ENCODE measurements around the gene SLX9. TPM values are rescaled to one million over a fixed set of nuclear protein-coding genes. Genes with fewer than 3 reads are reported as not detected.
A peak's percentile ranks its signal among the peaks of the same experiment; 100 is the strongest.

SLX9 gene
- total RNA-seq, 6 experiments from 2014 or later, result 15.0 to 27.9 (median 17.1) TPM

DNA sequence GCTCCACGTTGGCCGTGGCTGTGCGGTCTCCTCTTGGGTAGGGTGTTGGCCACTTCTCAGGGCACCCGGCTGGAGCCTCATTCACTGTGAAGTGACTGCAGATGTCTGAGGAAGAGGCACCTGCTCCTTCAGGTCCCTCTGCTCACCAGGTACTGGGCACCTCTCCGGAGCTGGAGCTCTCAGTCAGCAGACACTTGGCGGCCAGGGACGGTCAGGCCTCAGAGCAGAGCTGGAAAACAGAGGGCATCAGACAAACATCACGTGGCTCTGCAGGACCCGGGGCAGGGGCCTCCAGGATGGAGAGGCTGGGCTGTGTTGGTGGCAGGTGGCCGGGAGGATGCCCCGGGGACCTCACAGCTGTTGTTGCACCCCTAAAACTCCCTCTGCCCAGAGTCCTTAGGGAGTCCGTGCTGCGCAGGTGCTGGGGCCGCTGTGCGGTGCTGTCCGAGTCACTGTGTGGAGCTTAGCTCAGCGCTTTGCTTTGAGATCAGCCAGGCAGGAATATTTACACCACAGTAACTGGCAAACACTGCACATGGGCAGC lies 59.7 kb downstream of the SLX9 start:
- H3K27ac ChIP-seq, result no peak overlapping the region
- H3K4me1 ChIP-seq, result no peaks in the 10 kb centered on the region
- H3K4me3 ChIP-seq, result no peak overlapping the region
- H3K27me3 ChIP-seq, result no peaks in the 10 kb centered on the region
- WGBS (ENCODE audit: insufficient coverage, low coverage, low lambda C conversion rate, missing lambda C conversion rate), result no CpG with 5 or more reads among the region's 17 CpGs
- H3K9me3 ChIP-seq, result no peaks in the 10 kb centered on the region
- H3K36me3 ChIP-seq, result no peaks in the 10 kb centered on the region
- intact Hi-C loops (cut with DNase I), result no loop called here
- TF ChIP-seq, protein P1, sequence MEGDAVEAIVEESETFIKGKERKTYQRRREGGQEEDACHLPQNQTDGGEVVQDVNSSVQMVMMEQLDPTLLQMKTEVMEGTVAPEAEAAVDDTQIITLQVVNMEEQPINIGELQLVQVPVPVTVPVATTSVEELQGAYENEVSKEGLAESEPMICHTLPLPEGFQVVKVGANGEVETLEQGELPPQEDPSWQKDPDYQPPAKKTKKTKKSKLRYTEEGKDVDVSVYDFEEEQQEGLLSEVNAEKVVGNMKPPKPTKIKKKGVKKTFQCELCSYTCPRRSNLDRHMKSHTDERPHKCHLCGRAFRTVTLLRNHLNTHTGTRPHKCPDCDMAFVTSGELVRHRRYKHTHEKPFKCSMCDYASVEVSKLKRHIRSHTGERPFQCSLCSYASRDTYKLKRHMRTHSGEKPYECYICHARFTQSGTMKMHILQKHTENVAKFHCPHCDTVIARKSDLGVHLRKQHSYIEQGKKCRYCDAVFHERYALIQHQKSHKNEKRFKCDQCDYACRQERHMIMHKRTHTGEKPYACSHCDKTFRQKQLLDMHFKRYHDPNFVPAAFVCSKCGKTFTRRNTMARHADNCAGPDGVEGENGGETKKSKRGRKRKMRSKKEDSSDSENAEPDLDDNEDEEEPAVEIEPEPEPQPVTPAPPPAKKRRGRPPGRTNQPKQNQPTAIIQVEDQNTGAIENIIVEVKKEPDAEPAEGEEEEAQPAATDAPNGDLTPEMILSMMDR (IDR thresholded peaks at IDR 0.05), result no peak
- TF ChIP-seq POLR2A (IDR thresholded peaks at IDR 0.05), result no peak
- peak in 2 of 3 donors; percentile 11 to 49 for DNase-seq
- ATAC-seq, result no peak

DNA sequence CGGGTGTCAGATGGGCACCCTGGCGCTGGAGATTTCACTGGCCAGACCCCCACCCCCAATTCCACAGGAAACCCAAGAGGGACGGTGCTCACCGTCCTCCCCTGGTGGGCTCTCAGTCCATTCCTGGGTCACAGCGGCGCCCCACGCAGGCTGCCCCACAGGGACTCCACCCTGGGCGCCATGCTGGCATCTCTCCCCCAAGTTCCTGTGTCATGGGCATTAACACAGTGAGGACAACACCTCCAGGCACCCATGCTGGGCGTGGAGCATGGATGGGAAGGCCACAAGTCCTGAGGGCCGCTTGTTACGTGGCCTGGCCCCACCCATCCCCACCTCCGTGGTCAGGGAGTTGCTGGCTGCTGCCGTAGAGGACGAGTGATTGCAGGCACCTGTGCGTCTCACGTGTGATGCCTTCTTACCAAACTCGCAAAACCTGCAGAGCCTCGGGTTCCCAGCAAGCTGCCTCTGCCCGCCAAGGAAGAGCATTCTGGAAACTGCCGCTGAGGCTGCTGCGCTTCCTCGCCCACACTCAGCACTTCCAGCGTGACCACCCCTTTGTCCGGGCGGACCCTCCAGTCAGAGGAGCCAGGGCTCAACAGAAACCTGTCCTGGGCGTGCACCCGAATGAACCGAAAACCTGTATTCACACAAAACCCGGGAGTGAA lies 60.3 kb downstream of the SLX9 start:
- Histone ChIP-seq H3K27me3 (no peaks in the 10 kb centered on the region), H3K4me3 (no peak overlapping the region), H3K4me1 (no peaks in the 10 kb centered on the region), H3K9me3 (no peaks in the 10 kb centered on the region), H3K27ac (no peak overlapping the region), H3K36me3 (no peaks in the 10 kb centered on the region)
- no peak for TF ChIP-seq POLR2A (IDR thresholded peaks at IDR 0.05)
- TF ChIP-seq, protein P1 (IDR thresholded peaks at IDR 0.05), result no peak
- ATAC-seq, result no peak
- DNase-seq, result peak in 1 of 3 donors; percentile 16
- WGBS (ENCODE audit: insufficient coverage, low coverage, low lambda C conversion rate, missing lambda C conversion rate), result 17% methylated on average over 1 of the region's 29 CpGs
- intact Hi-C loops (cut with DNase I), result no loop called here

DNA sequence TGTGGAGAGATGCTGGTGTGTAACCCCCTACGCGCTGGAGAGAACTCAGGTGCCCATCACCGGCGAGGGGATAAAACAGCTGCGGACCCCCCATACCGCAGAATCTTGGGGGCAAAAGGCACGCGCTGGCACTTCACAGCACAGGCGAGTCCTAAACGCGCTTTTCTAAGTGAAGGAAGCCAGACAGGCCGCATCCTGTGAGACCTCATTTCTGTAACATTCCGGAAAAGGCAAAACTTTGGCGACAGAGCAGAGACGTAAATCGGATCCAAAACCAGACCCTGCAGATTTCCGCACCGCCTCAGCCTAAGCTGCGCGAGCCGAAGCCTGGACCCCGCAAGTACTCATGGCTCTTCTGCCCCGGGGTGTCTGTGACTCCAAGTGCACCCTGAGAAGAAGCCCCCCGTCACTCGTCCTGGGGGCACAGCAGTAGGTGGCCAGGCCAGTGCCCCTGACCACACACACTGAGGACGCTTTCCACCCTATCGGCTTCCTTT lies 60.9 kb downstream of the SLX9 start:
- H3K36me3 ChIP-seq, result no peaks in the 10 kb centered on the region
- no peaks in the 10 kb centered on the region for H3K9me3 ChIP-seq
- H3K27ac ChIP-seq, result no peak overlapping the region
- H3K4me1 ChIP-seq, result no peaks in the 10 kb centered on the region
- intact Hi-C loops (cut with DNase I), result no loop called here
- H3K27me3 ChIP-seq, result no peaks in the 10 kb centered on the region
- peak in 1 of 3 donors; percentile 49 for DNase-seq
- TF ChIP-seq, protein P1 (IDR thresholded peaks at IDR 0.05), result no peak
- no peak for TF ChIP-seq POLR2A (IDR thresholded peaks at IDR 0.05)
- 78% methylated on average over 11 of the region's 27 CpGs for WGBS (ENCODE audit: insufficient coverage, low coverage, low lambda C conversion rate, missing lambda C conversion rate)
- no peak overlapping the region for H3K4me3 ChIP-seq
- ATAC-seq, result no peak

DNA sequence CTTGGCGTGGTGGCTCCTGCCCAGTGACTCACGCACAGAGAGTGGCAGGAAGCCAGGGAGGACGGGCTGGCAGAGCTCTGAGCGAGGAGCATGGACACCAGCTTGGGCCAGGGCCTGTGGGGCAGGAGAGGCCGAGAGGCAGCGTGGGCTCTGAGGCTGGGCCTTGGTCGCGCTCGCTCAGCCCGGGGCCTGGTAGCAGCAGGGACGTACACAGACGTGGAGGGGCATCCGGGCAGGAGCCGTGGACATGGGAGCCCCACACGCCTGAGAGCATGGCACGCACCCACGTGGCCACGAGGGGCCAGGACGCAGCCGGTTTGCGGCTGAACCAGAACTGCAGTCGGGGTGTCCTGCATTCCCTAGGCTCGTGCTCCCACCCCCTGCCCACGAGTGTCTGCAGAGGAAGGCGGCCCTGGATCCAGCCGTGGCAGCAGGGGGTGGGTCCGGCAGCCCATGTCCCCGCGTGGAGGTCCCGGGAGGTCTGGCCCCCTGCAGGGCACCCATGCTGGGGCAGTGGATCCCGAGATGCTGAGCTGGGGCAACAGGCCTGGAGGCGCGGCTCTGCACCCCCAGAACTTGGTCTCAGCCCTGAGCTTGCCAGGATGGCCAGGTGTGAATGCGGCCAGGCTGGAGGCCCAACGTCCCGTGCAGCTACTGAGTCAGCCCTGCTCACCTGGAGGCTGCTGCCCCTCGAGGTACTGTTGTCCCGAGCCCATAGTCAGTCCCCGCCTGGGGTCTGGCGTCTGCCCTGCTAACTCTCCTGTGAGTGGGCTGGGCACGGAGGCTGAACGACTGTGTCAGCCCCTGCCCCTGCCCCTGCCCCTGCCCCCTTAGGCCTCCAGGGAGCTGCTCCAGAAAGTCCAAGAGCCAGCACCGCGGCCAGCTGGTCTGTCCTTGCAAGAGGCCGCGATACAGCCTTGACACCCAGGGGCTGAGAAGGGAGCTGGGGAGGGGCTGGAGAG lies 61.6 kb downstream of the SLX9 start:
- no peaks in the 10 kb centered on the region for H3K4me1 ChIP-seq
- ATAC-seq, result peak in 1 of 4 donors; percentile 13
- H3K36me3 ChIP-seq, result no peaks in the 10 kb centered on the region
- no peaks in the 10 kb centered on the region for H3K9me3 ChIP-seq
- H3K4me3 ChIP-seq, result no peak overlapping the region
- 65% methylated on average over 7 of the region's 46 CpGs for WGBS (ENCODE audit: insufficient coverage, low coverage, low lambda C conversion rate, missing lambda C conversion rate)
- no peaks in the 10 kb centered on the region for H3K27me3 ChIP-seq
- intact Hi-C loops (cut with DNase I), result no loop called here
- TF ChIP-seq, protein P1 (IDR thresholded peaks at IDR 0.05), result no peak
- no peak for TF ChIP-seq POLR2A (IDR thresholded peaks at IDR 0.05)
- H3K27ac ChIP-seq, result no peak overlapping the region
- peak in 2 of 3 donors; percentile 27 to 58 for DNase-seq

Measured in right lobe of liver (tissue), 6 donors.